Glutamatergic neuron (in vitro differentiated cells): ENCODE results near the gene DCAF4L1. TPM values are rescaled to one million over a fixed set of nuclear protein-coding genes. Genes with fewer than 3 reads are reported as not detected.

Experiments
- DNase-seq: peaks from one replicate; pipeline ENCODE4 v3.0.0; 2022
- H3K27ac Mint-ChIP-seq: one replicate; pipeline ENCODE4 v1.8.0; 2020; ENCODE audit warnings: mild to moderate bottlenecking, mixed read lengths, inconsistent platforms; ENCODE audit not compliant: unreplicated experiment
- H3K27me3 Mint-ChIP-seq: one replicate; pipeline ENCODE4 v1.8.0; 2020; ENCODE audit warnings: mild to moderate bottlenecking, moderate library complexity, mixed read lengths, inconsistent platforms; ENCODE audit not compliant: unreplicated experiment
- H3K36me3 Mint-ChIP-seq: one replicate; pipeline ENCODE4 v1.8.0; 2020; ENCODE audit warnings: mild to moderate bottlenecking, mixed read lengths, inconsistent platforms; ENCODE audit not compliant: unreplicated experiment
- H3K4me1 Mint-ChIP-seq: one replicate; pipeline ENCODE4 v1.8.0; 2020; ENCODE audit warnings: mild to moderate bottlenecking, low read depth, mixed read lengths, inconsistent platforms; ENCODE audit not compliant: unreplicated experiment
- H3K4me3 Mint-ChIP-seq: one replicate; pipeline ENCODE4 v1.8.0; 2020; ENCODE audit warnings: mild to moderate bottlenecking, mixed read lengths, inconsistent platforms; ENCODE audit not compliant: unreplicated experiment
- H3K9me3 Mint-ChIP-seq: one replicate; pipeline ENCODE4 v1.8.0; 2020; ENCODE audit warnings: mild to moderate bottlenecking, moderate library complexity, mixed read lengths, inconsistent platforms; ENCODE audit not compliant: unreplicated experiment
- total RNA-seq: library from RNA; stranded (reverse); fragmentation: NEBNext Ultra II Directional; extraction: Animal tissue kit (Norgen Biotek cat#: 25700); gene quantifications from one replicate; pipeline ENCODE4 v1.2.1, GENCODE V29; 2021; ENCODE audit not compliant: unreplicated experiment
- TF ChIP-seq, protein P1 (sequence below): fragments of 200-600 bp; sonication (generic); IDR thresholded peaks from one replicate; pipeline ENCODE4 v1.5.0; 2021; ENCODE audit not compliant: partially characterized antibody, unreplicated experiment

The DCAF4L1 gene
- total RNA-seq, 1 donor from 2014 or later = 0.17 TPM

DNA sequence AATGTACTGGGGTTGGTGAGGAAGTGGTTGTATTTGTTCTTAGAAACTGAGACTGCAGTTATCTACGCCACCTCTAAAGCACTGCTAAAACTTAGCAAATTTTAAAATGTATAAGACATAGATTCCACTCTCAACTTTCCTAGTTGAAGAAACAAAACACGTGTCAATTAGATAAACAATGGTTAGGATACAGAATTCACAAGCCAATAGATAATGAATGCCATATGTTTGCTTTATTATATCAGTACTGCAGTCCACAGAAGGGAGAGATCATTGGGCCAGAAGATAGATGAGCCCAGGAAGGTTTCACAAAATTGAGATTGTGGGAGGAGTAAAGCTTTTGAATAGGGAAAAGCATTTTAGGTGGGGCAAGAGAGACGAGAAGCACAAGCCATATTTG is 32.0 kb upstream of the DCAF4L1 start:
- Mint-ChIP-seq H3K36me3 (no peaks in the 10 kb centered on the region), H3K4me1 (no peaks in the 10 kb centered on the region), H3K27ac (no peak overlapping the region), H3K4me3 (no peak overlapping the region), H3K9me3 (peaks cover 2% of the 10 kb centered on the region), H3K27me3 (no peaks in the 10 kb centered on the region)
- TF ChIP-seq, protein P1, sequence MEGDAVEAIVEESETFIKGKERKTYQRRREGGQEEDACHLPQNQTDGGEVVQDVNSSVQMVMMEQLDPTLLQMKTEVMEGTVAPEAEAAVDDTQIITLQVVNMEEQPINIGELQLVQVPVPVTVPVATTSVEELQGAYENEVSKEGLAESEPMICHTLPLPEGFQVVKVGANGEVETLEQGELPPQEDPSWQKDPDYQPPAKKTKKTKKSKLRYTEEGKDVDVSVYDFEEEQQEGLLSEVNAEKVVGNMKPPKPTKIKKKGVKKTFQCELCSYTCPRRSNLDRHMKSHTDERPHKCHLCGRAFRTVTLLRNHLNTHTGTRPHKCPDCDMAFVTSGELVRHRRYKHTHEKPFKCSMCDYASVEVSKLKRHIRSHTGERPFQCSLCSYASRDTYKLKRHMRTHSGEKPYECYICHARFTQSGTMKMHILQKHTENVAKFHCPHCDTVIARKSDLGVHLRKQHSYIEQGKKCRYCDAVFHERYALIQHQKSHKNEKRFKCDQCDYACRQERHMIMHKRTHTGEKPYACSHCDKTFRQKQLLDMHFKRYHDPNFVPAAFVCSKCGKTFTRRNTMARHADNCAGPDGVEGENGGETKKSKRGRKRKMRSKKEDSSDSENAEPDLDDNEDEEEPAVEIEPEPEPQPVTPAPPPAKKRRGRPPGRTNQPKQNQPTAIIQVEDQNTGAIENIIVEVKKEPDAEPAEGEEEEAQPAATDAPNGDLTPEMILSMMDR = no peak
- no peak for DNase-seq

DNA sequence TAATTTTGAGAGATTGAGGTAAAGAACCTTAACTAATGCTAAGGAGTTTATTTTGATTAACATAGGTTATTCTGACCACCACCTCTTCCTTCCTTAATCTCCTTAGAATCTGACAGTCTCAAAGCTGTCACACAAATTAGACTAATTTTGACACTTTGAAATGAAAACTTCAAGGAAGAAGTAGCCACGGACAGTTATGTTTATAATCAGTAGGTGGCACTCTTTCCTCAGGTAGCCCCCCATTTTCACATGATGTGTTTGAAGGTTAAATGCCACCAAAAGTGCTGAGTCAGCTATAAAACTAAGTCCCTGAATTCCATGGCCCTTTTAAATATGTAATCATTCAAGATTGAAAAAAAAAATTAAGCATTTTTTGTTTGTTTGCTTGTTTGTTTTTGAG is 23.9 kb upstream of the DCAF4L1 start:
- Mint-ChIP-seq H3K27ac (no peak overlapping the region), H3K9me3 (no peaks in the 10 kb centered on the region), H3K36me3 (no peaks in the 10 kb centered on the region), H3K4me3 (no peak overlapping the region), H3K4me1 (no peaks in the 10 kb centered on the region), H3K27me3 (no peaks in the 10 kb centered on the region)
- TF ChIP-seq, protein P1 = peak; percentile 56
- DNase-seq = no peak

DNA sequence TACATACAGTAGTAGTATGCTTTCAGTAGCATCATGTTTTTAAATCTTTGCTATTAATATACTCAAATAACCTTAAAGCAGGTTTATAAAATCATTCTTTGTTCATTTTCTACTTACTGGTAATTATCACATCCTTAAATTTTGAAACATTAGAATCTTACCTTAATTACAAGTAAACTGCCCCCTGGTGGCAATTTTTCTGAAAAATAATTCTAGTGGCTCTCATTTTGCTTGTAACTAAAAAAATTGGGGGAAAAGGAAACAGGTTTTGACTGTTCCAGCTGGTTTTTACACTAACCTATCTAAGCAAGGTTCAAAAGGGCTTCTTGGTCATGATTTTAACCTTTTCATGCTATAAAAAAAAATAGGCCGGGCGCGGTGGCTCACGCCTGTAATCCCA is 18.5 kb upstream of the DCAF4L1 start:
- no peaks in the 10 kb centered on the region for H3K36me3 Mint-ChIP-seq
- H3K27ac Mint-ChIP-seq = no peak overlapping the region
- TF ChIP-seq, protein P1 = peak; percentile 76
- no peaks in the 10 kb centered on the region for H3K4me1 Mint-ChIP-seq
- H3K27me3 Mint-ChIP-seq = peaks cover 1% of the 10 kb centered on the region
- H3K9me3 Mint-ChIP-seq = no peaks in the 10 kb centered on the region
- no peak for DNase-seq
- no peak overlapping the region for H3K4me3 Mint-ChIP-seq

DNA sequence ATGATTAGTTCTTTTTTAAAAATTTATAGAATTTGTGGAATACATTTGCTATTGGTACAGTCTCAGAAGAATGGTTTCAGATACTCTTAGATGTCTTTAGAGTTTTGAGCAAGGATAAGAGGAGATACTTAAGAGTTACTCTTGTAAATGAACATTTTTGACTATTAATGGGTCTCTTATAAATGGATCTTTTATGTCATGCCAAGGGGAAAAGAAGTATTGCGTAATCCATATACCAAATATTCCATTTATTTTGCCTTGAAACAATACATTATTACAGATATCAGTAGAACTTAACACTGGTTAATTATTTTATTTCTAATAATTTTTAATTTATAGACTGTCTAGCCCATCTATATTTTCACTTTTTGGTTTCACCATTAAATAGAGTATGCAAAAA is 17.2 kb upstream of the DCAF4L1 start:
- TF ChIP-seq, protein P1 = no peak
- H3K9me3 Mint-ChIP-seq = peaks cover under 1% of the 10 kb centered on the region
- H3K27ac Mint-ChIP-seq = no peak overlapping the region
- no peaks in the 10 kb centered on the region for H3K4me1 Mint-ChIP-seq
- peaks cover 1% of the 10 kb centered on the region for H3K27me3 Mint-ChIP-seq
- H3K4me3 Mint-ChIP-seq = no peak overlapping the region
- DNase-seq = no peak
- H3K36me3 Mint-ChIP-seq = no peaks in the 10 kb centered on the region

DNA sequence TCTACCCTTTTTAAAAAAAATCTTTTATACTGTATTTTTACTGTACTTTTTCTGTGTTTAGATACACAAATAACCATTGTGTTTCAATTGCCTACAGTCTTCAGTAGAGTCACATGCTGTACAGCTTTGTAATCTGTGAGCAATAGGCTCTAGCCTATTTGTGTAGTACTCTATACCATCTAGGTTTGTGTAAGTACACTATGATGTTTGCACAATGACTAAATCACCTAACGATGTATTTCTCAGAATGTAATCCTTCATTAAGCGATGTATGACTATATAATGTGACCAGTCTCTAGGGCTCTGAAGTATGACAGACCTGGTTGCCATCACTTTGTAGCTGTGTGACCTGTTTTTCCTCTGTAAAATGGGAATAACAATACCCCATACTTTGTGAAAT is 14.2 kb upstream of the DCAF4L1 start:
- no peak overlapping the region for H3K4me3 Mint-ChIP-seq
- no peak overlapping the region for H3K27ac Mint-ChIP-seq
- peaks cover 1% of the 10 kb centered on the region for H3K27me3 Mint-ChIP-seq
- no peak for DNase-seq
- H3K4me1 Mint-ChIP-seq = no peaks in the 10 kb centered on the region
- no peaks in the 10 kb centered on the region for H3K36me3 Mint-ChIP-seq
- peaks cover 2% of the 10 kb centered on the region for H3K9me3 Mint-ChIP-seq
- TF ChIP-seq, protein P1 = no peak
